Neutrophil (primary cell): ENCODE measurements around the gene DPYD.

Experiments used
- H3K27ac ChIP-seq: fragments of 200-600 bp; sonication (generic); 2 replicates; pipeline ENCODE4 v1.5.1; 2016; ENCODE audit warnings: mild to moderate bottlenecking, moderate library complexity
- H3K27me3 ChIP-seq: fragments of 200-600 bp; sonication (generic); 2 replicates; pipeline ENCODE4 v1.6.0; 2016; ENCODE audit warnings: mild to moderate bottlenecking
- H3K36me3 ChIP-seq: fragments of 200-600 bp; sonication (generic); 2 replicates; pipeline ENCODE4 v1.5.1; 2017
- H3K4me1 ChIP-seq, 2 experiments: fragments of 200-600 bp in 1 of 2; sonication (generic) in 1 of 2; 1 replicate in 1 of 2; 2 replicates in 1 of 2; pipeline versions ENCODE4 v1.5.1 to v1.6.1; 2013 to 2016; ENCODE audit warnings: low read depth in 1 of 2, low read length in 1 of 2, mild to moderate bottlenecking in 1 of 2, moderate library complexity in 1 of 2; ENCODE audit not compliant: control insufficient read depth in 1 of 2, insufficient read depth in 1 of 2
- H3K4me3 ChIP-seq, 2 experiments: fragments of 200-600 bp in 1 of 2; sonication (generic) in 1 of 2; 1 replicate in 1 of 2; 2 replicates in 1 of 2; pipeline ENCODE4 v1.5.1; 2013 to 2016; ENCODE audit warnings: low read depth in 1 of 2, low read length in 1 of 2, mild to moderate bottlenecking in 1 of 2, moderate library complexity in 1 of 2
- H3K9me3 ChIP-seq: fragments of 200-600 bp; sonication (generic); 2 replicates; pipeline ENCODE4 v1.5.1; 2016
- CTCF ChIP-seq: fragments of 200-600 bp; sonication (generic); IDR thresholded peaks from 2 replicates; pipeline ENCODE4 v1.5.1; 2016; ENCODE audit warnings: antibody characterized with exemption

Gene DPYD

GRCh38 chr1:97192872-97193572 is 727.8 kb downstream of the DPYD start:
- peaks cover 30% of the 10 kb centered on the region for H3K36me3 ChIP-seq
- no peak for TF ChIP-seq CTCF
- H3K9me3 ChIP-seq, result no peaks in the 10 kb centered on the region
- no peak overlapping the region for H3K27ac ChIP-seq
- no peaks in the 10 kb centered on the region for H3K4me1 ChIP-seq
- no peaks in the 10 kb centered on the region for H3K27me3 ChIP-seq
- no peak overlapping the region for H3K4me3 ChIP-seq

GRCh38 chr1:97190326-97190725 is 730.5 kb downstream of the DPYD start:
- Histone ChIP-seq H3K27ac (no peak overlapping the region), H3K36me3 (peaks cover 30% of the 10 kb centered on the region), H3K4me3 (no peak overlapping the region), H3K9me3 (no peaks in the 10 kb centered on the region), H3K27me3 (no peaks in the 10 kb centered on the region), H3K4me1 (no peaks in the 10 kb centered on the region)
- no peak for TF ChIP-seq CTCF

- TF ChIP-seq CTCF, result no peak
- H3K36me3 ChIP-seq, result peaks cover 10% of the 10 kb centered on the region
These were observed 734.5 kb downstream of the DPYD start for GRCh38 chr1:97186381-97186780.

GRCh38 chr1:97174039-97174704 is 746.7 kb downstream of the DPYD start:
- no peaks in the 10 kb centered on the region for H3K4me1 ChIP-seq
- no peak for TF ChIP-seq CTCF
- no peak overlapping the region for H3K27ac ChIP-seq
- H3K27me3 ChIP-seq, result no peaks in the 10 kb centered on the region
- no peak overlapping the region for H3K4me3 ChIP-seq
- H3K36me3 ChIP-seq, result no peaks in the 10 kb centered on the region
- no peaks in the 10 kb centered on the region for H3K9me3 ChIP-seq

More at GRCh38 chr1:97186381-97186780, 734.5 kb downstream of the DPYD start:
- Histone ChIP-seq H3K4me1 (no peaks in the 10 kb centered on the region), H3K4me3 (no peak overlapping the region), H3K9me3 (no peaks in the 10 kb centered on the region), H3K27ac (no peak overlapping the region), H3K27me3 (no peaks in the 10 kb centered on the region)

GRCh38 chr1:97170300-97170699 is 750.5 kb downstream of the DPYD start:
- Histone ChIP-seq H3K27ac (no peak overlapping the region), H3K9me3 (no peaks in the 10 kb centered on the region)

More at GRCh38 chr1:97170300-97170699, 750.5 kb downstream of the DPYD start:
- no peak for TF ChIP-seq CTCF
- Histone ChIP-seq H3K4me3 (no peak overlapping the region), H3K27me3 (no peaks in the 10 kb centered on the region), H3K4me1 (no peaks in the 10 kb centered on the region), H3K36me3 (no peaks in the 10 kb centered on the region)
